Neural cell (in vitro differentiated cells): ENCODE measurements around the gene SEMA7A. TPM values are rescaled to one million over a fixed set of nuclear protein-coding genes. Genes with fewer than 3 reads are reported as not detected.

Experiments
- H2AFZ ChIP-seq: fragments of 200-600, 300-800 bp; sonication (generic), shearing (Covaris generic); 2 replicates; pipeline ENCODE4 v1.6.0; 2014; ENCODE audit warnings: low read depth, mild to moderate bottlenecking, antibody characterized with exemption, low read length, moderate library complexity
- H3F3A ChIP-seq: fragments of 200-600 bp; shearing (Covaris generic); 2 replicates; pipeline ENCODE4 v1.6.1; 2016; ENCODE audit warnings: mild to moderate bottlenecking, moderate library complexity, mixed read lengths, antibody characterized with exemption, low read length; ENCODE audit not compliant: insufficient read depth, poor library complexity, severe bottlenecking
- H3K27ac ChIP-seq: fragments of 200-600, 300-800 bp; sonication (generic), shearing (Covaris generic); 2 replicates; pipeline ENCODE4 v1.5.1; 2014; ENCODE audit warnings: mild to moderate bottlenecking, low read length, moderate library complexity
- H3K27me3 ChIP-seq: fragments of 300-800, 200-600 bp; sonication (generic), shearing (Covaris generic); 2 replicates; pipeline ENCODE4 v1.6.0; 2014; ENCODE audit warnings: mild to moderate bottlenecking, low read depth, low read length, moderate library complexity; ENCODE audit not compliant: insufficient read depth
- H3K36me3 ChIP-seq: fragments of 300-800, 200-600 bp; sonication (generic), shearing (Covaris generic); 2 replicates; pipeline ENCODE4 v1.5.1; 2014; ENCODE audit warnings: mild to moderate bottlenecking, antibody characterized with exemption, low read length, moderate library complexity; ENCODE audit not compliant: insufficient read depth
- H3K4me2 ChIP-seq: fragments of 300-800, 200-600 bp; sonication (generic), shearing (Covaris generic); 2 replicates; pipeline ENCODE4 v1.6.0; 2014; ENCODE audit warnings: mild to moderate bottlenecking, low read length
- H3K4me3 ChIP-seq: fragments of 300-800, 200-600 bp; sonication (generic), shearing (Covaris generic); 2 replicates; pipeline ENCODE4 v1.5.1; 2014; ENCODE audit warnings: mild to moderate bottlenecking, low read length, moderate library complexity
- H3K79me2 ChIP-seq: fragments of 200-600 bp; shearing (Covaris generic); replicated peaks from 2 replicates; pipeline ENCODE4 v1.6.0; 2014; ENCODE audit warnings: mild to moderate bottlenecking, low read length, moderate library complexity; ENCODE audit not compliant: insufficient read depth
- H3K9ac ChIP-seq: fragments of 300-800, 200-600 bp; sonication (generic), shearing (Covaris generic); 2 replicates; pipeline ENCODE4 v1.6.1; 2016; ENCODE audit warnings: mild to moderate bottlenecking, low read length, mixed read lengths
- H3K9me2 ChIP-seq: fragments of 200-600 bp; shearing (Covaris generic); 2 replicates; pipeline ENCODE4 v1.6.1; 2016; ENCODE audit warnings: mild to moderate bottlenecking, low read length, mixed read lengths; ENCODE audit not compliant: insufficient read depth
- H3K9me3 ChIP-seq: fragments of 200-600, 300-800 bp; sonication (generic), shearing (Covaris generic); 2 replicates; pipeline ENCODE4 v1.6.1; 2016; ENCODE audit warnings: mild to moderate bottlenecking, mixed run types, low read length, moderate library complexity, mixed read lengths
- H4K20me1 ChIP-seq: fragments of 200-600 bp; shearing (Covaris generic); 2 replicates; pipeline ENCODE4 v1.6.1; 2016; ENCODE audit warnings: mild to moderate bottlenecking, mixed run types; ENCODE audit not compliant: insufficient read depth
- EP300 ChIP-seq: fragments of 450-650 bp; conservative IDR thresholded peaks from 2 replicates; pipeline ENCODE4 v1.6.1; 2014; ENCODE audit warnings: antibody characterized with exemption, mild to moderate bottlenecking, moderate library complexity; ENCODE audit not compliant: poor library complexity, severe bottlenecking
- EZH2 ChIP-seq: fragments of 200-600, 300-800 bp; shearing (Covaris generic), sonication (generic); IDR thresholded peaks from 2 replicates; pipeline ENCODE4 v1.6.1; 2014; ENCODE audit warnings: antibody characterized with exemption, low read length, borderline replicate concordance, mild to moderate bottlenecking; ENCODE audit not compliant: insufficient read depth, poor library complexity, severe bottlenecking
- MXI1 ChIP-seq: fragments of 450-650 bp; conservative IDR thresholded peaks from 2 replicates; pipeline ENCODE4 v1.6.1; 2014; ENCODE audit warnings: antibody characterized with exemption, mild to moderate bottlenecking; ENCODE audit not compliant: poor library complexity, severe bottlenecking
- POLR2AphosphoS5 ChIP-seq: IDR thresholded peaks from 2 replicates; pipeline ENCODE4 v1.6.1; 2012
- RAD21 ChIP-seq: fragments of 450-650 bp; conservative IDR thresholded peaks from 2 replicates; pipeline ENCODE4 v1.6.1; 2014; ENCODE audit warnings: antibody characterized with exemption, mild to moderate bottlenecking, moderate library complexity
- REST ChIP-seq: IDR thresholded peaks from 2 replicates; pipeline ENCODE4 v1.6.1; 2012; ENCODE audit warnings: borderline replicate concordance
- SMC3 ChIP-seq: fragments of 450-650 bp; conservative IDR thresholded peaks from 2 replicates; pipeline ENCODE4 v1.6.1; 2014; ENCODE audit warnings: antibody characterized with exemption, mild to moderate bottlenecking, moderate library complexity; ENCODE audit not compliant: poor library complexity
- TAF1 ChIP-seq: IDR thresholded peaks from 2 replicates; pipeline ENCODE4 v1.6.1; 2012; ENCODE audit warnings: low read depth
- polyA plus RNA-seq: library from polyadenylated mRNA; depleted of rRNA; stranded (reverse); fragments of >200 nt; gene quantifications from 2 replicates; pipeline ENCODE4 v1.2.3, GENCODE V29; 2014
- TF ChIP-seq, protein P1 (sequence below): fragments of 450-650 bp; IDR thresholded peaks from 2 replicates; pipeline ENCODE4 v1.5.1; 2014; ENCODE audit warnings: antibody characterized with exemption, mild to moderate bottlenecking, moderate library complexity; ENCODE audit not compliant: poor library complexity, severe bottlenecking

The SEMA7A gene
- polyA plus RNA-seq, 1 donor from 2014 or later, result 28.8 TPM

DNA sequence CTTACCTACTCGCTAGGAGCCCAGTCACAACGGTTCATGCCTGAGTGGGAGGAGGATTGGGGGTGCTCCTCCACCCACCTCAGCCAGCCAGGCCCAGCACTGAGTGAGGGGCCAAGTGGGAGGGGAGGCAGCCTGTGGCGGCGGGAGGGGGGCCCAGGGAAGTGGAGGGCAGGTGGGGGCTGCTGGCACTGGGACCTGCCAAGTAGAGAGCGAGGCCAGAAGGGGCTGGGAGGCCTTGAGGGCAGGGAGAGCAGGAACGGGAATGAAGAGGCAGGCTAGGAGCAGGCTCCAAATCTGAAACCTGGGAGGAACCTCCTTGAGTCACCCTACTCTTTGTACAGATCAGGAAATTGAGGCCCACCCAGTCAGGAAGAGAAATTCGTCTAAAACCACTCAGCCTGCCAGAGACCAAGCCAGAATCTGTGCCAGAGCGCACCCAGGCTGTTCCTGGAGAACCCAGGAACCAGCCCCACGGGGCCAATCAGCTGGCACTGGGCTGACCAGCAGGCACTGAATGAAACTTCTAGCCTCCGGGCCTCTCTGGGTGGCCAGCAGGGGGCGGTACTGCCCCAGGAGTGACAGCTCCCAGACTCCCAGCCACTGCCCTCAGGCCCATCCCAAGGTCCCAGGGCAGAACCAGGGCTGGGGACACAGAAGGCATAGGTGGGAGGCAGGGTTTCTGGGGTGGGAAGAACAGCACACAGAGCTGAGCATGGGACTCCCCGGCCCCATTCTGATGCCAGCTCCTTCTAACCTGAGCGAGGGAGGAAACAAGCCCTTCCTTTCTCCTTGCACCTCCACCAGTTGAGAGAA is 51.5 kb downstream of the SEMA7A start:
- no peak overlapping the region for H3K27ac ChIP-seq
- H3K9me2 ChIP-seq, result no peaks in the 10 kb centered on the region
- no peaks in the 10 kb centered on the region for H4K20me1 ChIP-seq
- TF ChIP-seq TAF1 (no peak), SMC3 (peak; percentile 66), EP300 (no peak), REST (no peak), MXI1 (no peak), POLR2AphosphoS5 (no peak), EZH2 (no peak), RAD21 (peak; percentile 71)
- TF ChIP-seq, protein P1, sequence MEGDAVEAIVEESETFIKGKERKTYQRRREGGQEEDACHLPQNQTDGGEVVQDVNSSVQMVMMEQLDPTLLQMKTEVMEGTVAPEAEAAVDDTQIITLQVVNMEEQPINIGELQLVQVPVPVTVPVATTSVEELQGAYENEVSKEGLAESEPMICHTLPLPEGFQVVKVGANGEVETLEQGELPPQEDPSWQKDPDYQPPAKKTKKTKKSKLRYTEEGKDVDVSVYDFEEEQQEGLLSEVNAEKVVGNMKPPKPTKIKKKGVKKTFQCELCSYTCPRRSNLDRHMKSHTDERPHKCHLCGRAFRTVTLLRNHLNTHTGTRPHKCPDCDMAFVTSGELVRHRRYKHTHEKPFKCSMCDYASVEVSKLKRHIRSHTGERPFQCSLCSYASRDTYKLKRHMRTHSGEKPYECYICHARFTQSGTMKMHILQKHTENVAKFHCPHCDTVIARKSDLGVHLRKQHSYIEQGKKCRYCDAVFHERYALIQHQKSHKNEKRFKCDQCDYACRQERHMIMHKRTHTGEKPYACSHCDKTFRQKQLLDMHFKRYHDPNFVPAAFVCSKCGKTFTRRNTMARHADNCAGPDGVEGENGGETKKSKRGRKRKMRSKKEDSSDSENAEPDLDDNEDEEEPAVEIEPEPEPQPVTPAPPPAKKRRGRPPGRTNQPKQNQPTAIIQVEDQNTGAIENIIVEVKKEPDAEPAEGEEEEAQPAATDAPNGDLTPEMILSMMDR, result peak; percentile 72
- H3K9me3 ChIP-seq, result no peaks in the 10 kb centered on the region
- H3K79me2 ChIP-seq, result no peaks in the 10 kb centered on the region
- no peak overlapping the region for H2AFZ ChIP-seq
- no peaks in the 10 kb centered on the region for H3K27me3 ChIP-seq
- no peak overlapping the region for H3K9ac ChIP-seq
- H3K36me3 ChIP-seq, result no peaks in the 10 kb centered on the region
- no peaks in the 10 kb centered on the region for H3F3A ChIP-seq
- no peak overlapping the region for H3K4me3 ChIP-seq
- no peak overlapping the region for H3K4me2 ChIP-seq

- Histone ChIP-seq H2AFZ (no peak overlapping the region), H3K4me2 (no peak overlapping the region), H3K27me3 (no peaks in the 10 kb centered on the region), H4K20me1 (no peaks in the 10 kb centered on the region), H3K36me3 (no peaks in the 10 kb centered on the region), H3K79me2 (no peaks in the 10 kb centered on the region), H3K9ac (no peak overlapping the region), H3K4me3 (no peak overlapping the region), H3K9me3 (no peaks in the 10 kb centered on the region), H3K27ac (no peak overlapping the region), H3K9me2 (no peaks in the 10 kb centered on the region), H3F3A (no peaks in the 10 kb centered on the region)
- no peak for TF ChIP-seq MXI1
- TF ChIP-seq EZH2, result no peak
- TF ChIP-seq SMC3, result no peak
- no peak for TF ChIP-seq EP300
- no peak for TF ChIP-seq TAF1
- no peak for TF ChIP-seq REST
- TF ChIP-seq, protein P1, result no peak
- no peak for TF ChIP-seq POLR2AphosphoS5
- no peak for TF ChIP-seq RAD21
Observed at GRCh38 chr15:74381481-74381880, 52.3 kb downstream of the SEMA7A start.
